H9 (cell line): ENCODE measurements around the gene NOTCH1. TPM values are rescaled to one million over a fixed set of nuclear protein-coding genes. Genes with fewer than 3 reads are reported as not detected.

Experiments used
- DNase-seq: peaks from one replicate; pipeline ENCODE4 v3.0.0-alpha.2; 2017
- H2AFZ ChIP-seq: one replicate; pipeline ENCODE4 v1.6.1; 2013; ENCODE audit warnings: mild to moderate bottlenecking, low read length, control low read depth, moderate library complexity
- H2AK5ac ChIP-seq: 2 replicates; pipeline ENCODE4 v1.6.1; 2013; ENCODE audit warnings: low read length, control low read depth, mixed read lengths; ENCODE audit not compliant: insufficient read length
- H2BK120ac ChIP-seq: one replicate; pipeline ENCODE4 v1.6.1; 2013; ENCODE audit warnings: low read depth, mild to moderate bottlenecking, low read length, control low read depth, inconsistent platforms; ENCODE audit not compliant: poor library complexity, severe bottlenecking
- H2BK12ac ChIP-seq: 2 replicates; pipeline ENCODE4 v1.6.1; 2013; ENCODE audit warnings: low read length, control low read depth, mixed read lengths, low read depth; ENCODE audit not compliant: insufficient read length
- H2BK15ac ChIP-seq: 2 replicates; pipeline ENCODE4 v1.6.1; 2013; ENCODE audit warnings: low read depth, low read length, control low read depth
- H2BK20ac ChIP-seq: one replicate; pipeline ENCODE4 v1.6.1; 2013; ENCODE audit warnings: low read depth, mild to moderate bottlenecking, low read length, control low read depth, inconsistent platforms; ENCODE audit not compliant: poor library complexity, severe bottlenecking
- H2BK5ac ChIP-seq: 2 replicates; pipeline ENCODE4 v1.6.1; 2013; ENCODE audit warnings: low read length, control low read depth, mixed read lengths; ENCODE audit not compliant: insufficient read length
- H3K14ac ChIP-seq: 2 replicates; pipeline ENCODE4 v1.6.1; 2013; ENCODE audit warnings: low read length, control low read depth; ENCODE audit not compliant: insufficient read depth
- H3K18ac ChIP-seq: 2 replicates; pipeline ENCODE4 v1.6.1; 2013; ENCODE audit warnings: low read depth, mild to moderate bottlenecking, mixed read lengths, low read length, control low read depth; ENCODE audit not compliant: insufficient read length
- H3K23ac ChIP-seq: 2 replicates; pipeline ENCODE4 v1.6.1; 2013; ENCODE audit warnings: low read length, control low read depth, mixed read lengths, low read depth; ENCODE audit not compliant: insufficient read length
- H3K23me2 ChIP-seq: 2 replicates; pipeline ENCODE4 v1.6.1; 2013; ENCODE audit warnings: low read depth, mild to moderate bottlenecking, mixed read lengths, low read length, control low read depth; ENCODE audit not compliant: insufficient read length, poor library complexity, severe bottlenecking
- H3K27ac ChIP-seq: 2 replicates; pipeline ENCODE4 v1.5.1; 2013; ENCODE audit warnings: low read length, control low read depth, mixed read lengths, low read depth; ENCODE audit not compliant: insufficient read length
- H3K27me3 ChIP-seq: 2 replicates; pipeline ENCODE4 v1.6.1; 2013; ENCODE audit warnings: low read length, control low read depth, inconsistent platforms; ENCODE audit not compliant: insufficient read depth
- H3K4ac ChIP-seq: 2 replicates; pipeline ENCODE4 v1.6.1; 2013; ENCODE audit warnings: low read depth, mild to moderate bottlenecking, control low read depth, inconsistent platforms, low read length, moderate library complexity
- H3K4me1 ChIP-seq: 2 replicates; pipeline ENCODE4 v1.6.1; 2013; ENCODE audit warnings: low read length, control low read depth, inconsistent platforms; ENCODE audit not compliant: insufficient read depth
- H3K4me2 ChIP-seq: 2 replicates; pipeline ENCODE4 v1.6.1; 2013; ENCODE audit warnings: low read length, control low read depth, mixed read lengths; ENCODE audit not compliant: insufficient read length, insufficient read depth
- H3K56ac ChIP-seq: 2 replicates; pipeline ENCODE4 v1.6.1; 2013; ENCODE audit warnings: low read depth, mild to moderate bottlenecking, mixed read lengths, low read length, control low read depth; ENCODE audit not compliant: insufficient read length
- H3K79me1 ChIP-seq: 2 replicates; pipeline ENCODE4 v1.6.1; 2013; ENCODE audit warnings: low read depth, mild to moderate bottlenecking, moderate library complexity, low read length, control low read depth, inconsistent platforms; ENCODE audit not compliant: insufficient read depth, poor library complexity, severe bottlenecking
- H3K79me2 ChIP-seq: 2 replicates; pipeline ENCODE4 v1.6.1; 2013; ENCODE audit warnings: low read length, control low read depth, inconsistent platforms; ENCODE audit not compliant: insufficient read depth
- H3K9ac ChIP-seq: 2 replicates; pipeline ENCODE4 v1.6.1; 2013; ENCODE audit warnings: low read length, control low read depth, mixed read lengths; ENCODE audit not compliant: insufficient read length; ENCODE audit errors: extremely low read depth
- H3K9me3 ChIP-seq: one replicate; pipeline ENCODE4 v1.6.1; 2013; ENCODE audit warnings: low read depth, low read length, inconsistent platforms; ENCODE audit not compliant: control insufficient read depth
- H3T11ph ChIP-seq: one replicate; pipeline ENCODE4 v1.6.1; 2013; ENCODE audit warnings: mild to moderate bottlenecking, low read length, control low read depth, inconsistent platforms
- H4K20me1 ChIP-seq: one replicate; pipeline ENCODE4 v1.6.1; 2013; ENCODE audit not compliant: control insufficient read depth, insufficient read length, insufficient read depth
- H4K5ac ChIP-seq: 2 replicates; pipeline ENCODE4 v1.6.1; 2013; ENCODE audit warnings: low read depth, mild to moderate bottlenecking, mixed read lengths, low read length, control low read depth; ENCODE audit not compliant: insufficient read length
- H4K8ac ChIP-seq: replicated peaks from 2 replicates; pipeline ENCODE4 v1.6.1; 2013; ENCODE audit warnings: low read length, control low read depth, mixed read lengths, low read depth; ENCODE audit not compliant: insufficient read length
- H4K91ac ChIP-seq: 2 replicates; pipeline ENCODE4 v1.6.1; 2013; ENCODE audit warnings: low read depth, mild to moderate bottlenecking, moderate library complexity, mixed read lengths, low read length, control low read depth; ENCODE audit not compliant: insufficient read length
- H3K27ac Mint-ChIP-seq, 3 experiments: 2 replicates in 2 of 3; 3 replicates in 1 of 3; pipeline ENCODE4 v1.8.0; 2020 to 2021; ENCODE audit warnings: mixed read lengths in 3 of 3, mild to moderate bottlenecking in 1 of 3, moderate library complexity in 1 of 3
- H3K27me3 Mint-ChIP-seq: 2 replicates; pipeline ENCODE4 v1.8.0; 2021; ENCODE audit warnings: low read depth, mild to moderate bottlenecking, moderate library complexity, mixed read lengths
- H3K36me3 Mint-ChIP-seq, 3 experiments: 2 replicates in 2 of 3; 3 replicates in 1 of 3; pipeline ENCODE4 v1.8.0; 2020 to 2021; ENCODE audit warnings: low read depth in 3 of 3, mixed read lengths in 3 of 3; ENCODE audit not compliant: insufficient read depth in 1 of 3
- H3K4me1 Mint-ChIP-seq, 2 experiments: 2 replicates each; pipeline ENCODE4 v1.8.0; 2020; ENCODE audit warnings: mixed read lengths in 2 of 2
- H3K4me3 Mint-ChIP-seq, 2 experiments: 2 replicates in 1 of 2; 3 replicates in 1 of 2; pipeline ENCODE4 v1.8.0; 2020 to 2021; ENCODE audit warnings: mild to moderate bottlenecking in 2 of 2, mixed read lengths in 2 of 2, moderate library complexity in 1 of 2
- H3K9me3 Mint-ChIP-seq, 2 experiments: 2 replicates in 1 of 2; 3 replicates in 1 of 2; pipeline ENCODE4 v1.8.0; 2020; ENCODE audit warnings: mild to moderate bottlenecking in 2 of 2, mixed read lengths in 2 of 2, moderate library complexity in 1 of 2
- CTCF ChIP-seq: fragments of 200-600 bp; sonication (generic); conservative IDR thresholded peaks from 3 replicates; pipeline ENCODE4 v1.8.0; 2021; ENCODE audit warnings: antibody characterized with exemption, mild to moderate bottlenecking
- WGBS: extraction: QIAGEN DNeasy Blood & Tissue Kit; methylation state at CpG from one replicate; pipeline ENCODE4 v1.1.7; 2013; ENCODE audit warnings: missing lambda C conversion rate, low lambda C conversion rate, mixed read lengths; ENCODE audit not compliant: insufficient read length; ENCODE audit errors: extremely low coverage; 5-methylcytosine and 5-hydroxymethylcytosine counted together
- total RNA-seq: library from RNA; stranded (reverse); gene quantifications from 2 replicates; pipeline ENCODE4 v1.2.1, GENCODE V29; 2021

The NOTCH1 gene
- total RNA-seq, 1 experiment from 2014 or later: 71.6 TPM

- Histone ChIP-seq H2BK12ac (no peak overlapping the region), H4K20me1 (no peaks in the 10 kb centered on the region), H2BK5ac (no peak overlapping the region), H3K4ac (no peak overlapping the region), H3K27me3 (no peaks in the 10 kb centered on the region), H4K5ac (no peak overlapping the region), H3K79me1 (no peaks in the 10 kb centered on the region), H4K91ac (no peak overlapping the region), H2BK20ac (no peak overlapping the region), H3K18ac (no peak overlapping the region), H2AFZ (no peak overlapping the region), H3K14ac (no peak overlapping the region), H3K27ac (no peak overlapping the region), H3T11ph (no peak overlapping the region), H2BK15ac (no peak overlapping the region), H3K23ac (no peak overlapping the region), H2BK120ac (no peak overlapping the region), H3K9me3 (no peaks in the 10 kb centered on the region), H3K23me2 (no peaks in the 10 kb centered on the region), H3K79me2 (no peaks in the 10 kb centered on the region), H3K9ac (no peak overlapping the region), H3K4me1 (no peaks in the 10 kb centered on the region; the same call in 1 of the 2 replicates), H3K4me2 (no peak overlapping the region), H4K8ac (no peak overlapping the region), H2AK5ac (no peak overlapping the region), H3K56ac (no peak overlapping the region)
- no peaks in the 10 kb centered on the region for H3K27me3 Mint-ChIP-seq
- no peak overlapping the region for H3K4me3 Mint-ChIP-seq
- 0 out of 7 replicates have a peak overlapping the region, but pooled peaks of 1 of the 3 experiments have one; percentile 27 for H3K27ac Mint-ChIP-seq
- TF ChIP-seq CTCF: no peak
- H3K4me1 Mint-ChIP-seq: peaks cover 21 to 37% of the 10 kb centered on the region in 2 experiments
- no CpG with 5 or more reads among the region's 11 CpGs for WGBS
- no peak for DNase-seq
- peaks cover 0 to 5% of the 10 kb centered on the region in 2 experiments; a peak in 3 of 5 replicates for H3K9me3 Mint-ChIP-seq
- no peaks in the 10 kb centered on the region for H3K36me3 Mint-ChIP-seq
Measured at GRCh38 chr9:136582977-136583735, 37.3 kb upstream of the NOTCH1 start.
